ENCODE results near the gene MBP.

DNA sequence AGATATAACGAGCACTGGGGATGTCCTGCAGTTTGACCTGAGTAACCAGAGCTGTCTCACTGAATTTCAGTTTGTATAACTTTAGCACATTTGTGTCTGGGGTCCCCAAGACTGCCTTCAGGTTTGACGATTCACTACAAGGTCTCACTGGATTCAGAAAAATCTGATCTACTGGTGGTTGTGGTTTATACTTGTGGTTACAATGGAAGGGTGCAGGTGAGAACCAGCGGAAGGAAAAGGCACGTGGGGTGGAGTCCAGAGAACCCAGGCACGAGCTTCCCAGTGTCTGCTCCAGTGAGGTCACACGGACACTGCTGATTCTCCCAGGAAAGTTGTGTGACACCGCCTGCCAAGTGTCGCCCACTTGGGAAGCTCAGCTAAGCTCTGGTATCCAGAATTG is 184.2 kb downstream of the MBP start:
- no peak for TF ChIP-seq CTCF (conservative IDR thresholded peaks at IDR 0.05 in 1 of 2, IDR thresholded peaks at IDR 0.05 in 1 of 2; ENCODE audit: low read depth in 1 of 2, low read length in 2 of 2)
- no peak for TF ChIP-seq EZH2 (IDR thresholded peaks at IDR 0.05; ENCODE audit: low read length, missing control alignments)
